Measurements from ENCODE around the gene C9orf152.
"Not testable (repeated sequence)": the region's sequence is repeated elsewhere in the genome, so short reads cannot be mapped to it uniquely, and the experiment has no call there.

DNA sequence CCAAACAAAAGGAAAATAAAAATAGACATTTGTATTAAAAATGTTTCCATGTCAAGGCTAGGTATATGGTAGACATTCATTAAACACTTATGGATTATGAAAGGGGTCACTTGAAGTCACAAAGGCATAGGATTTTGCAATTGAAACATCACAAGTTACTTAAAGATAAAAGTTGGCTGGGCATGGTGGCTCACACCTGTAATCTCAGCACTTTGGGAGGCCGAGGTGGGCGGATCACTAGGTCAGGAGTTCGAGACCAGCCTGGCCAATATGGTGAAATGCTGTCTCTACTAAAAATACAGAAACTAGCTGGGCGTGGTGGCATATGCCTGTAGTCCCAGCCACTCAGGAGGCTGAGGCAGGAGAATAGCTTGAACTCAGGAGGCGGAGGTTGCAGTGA, 43.8 kb upstream of the C9orf152 start:
- TF ChIP-seq, protein P1, sequence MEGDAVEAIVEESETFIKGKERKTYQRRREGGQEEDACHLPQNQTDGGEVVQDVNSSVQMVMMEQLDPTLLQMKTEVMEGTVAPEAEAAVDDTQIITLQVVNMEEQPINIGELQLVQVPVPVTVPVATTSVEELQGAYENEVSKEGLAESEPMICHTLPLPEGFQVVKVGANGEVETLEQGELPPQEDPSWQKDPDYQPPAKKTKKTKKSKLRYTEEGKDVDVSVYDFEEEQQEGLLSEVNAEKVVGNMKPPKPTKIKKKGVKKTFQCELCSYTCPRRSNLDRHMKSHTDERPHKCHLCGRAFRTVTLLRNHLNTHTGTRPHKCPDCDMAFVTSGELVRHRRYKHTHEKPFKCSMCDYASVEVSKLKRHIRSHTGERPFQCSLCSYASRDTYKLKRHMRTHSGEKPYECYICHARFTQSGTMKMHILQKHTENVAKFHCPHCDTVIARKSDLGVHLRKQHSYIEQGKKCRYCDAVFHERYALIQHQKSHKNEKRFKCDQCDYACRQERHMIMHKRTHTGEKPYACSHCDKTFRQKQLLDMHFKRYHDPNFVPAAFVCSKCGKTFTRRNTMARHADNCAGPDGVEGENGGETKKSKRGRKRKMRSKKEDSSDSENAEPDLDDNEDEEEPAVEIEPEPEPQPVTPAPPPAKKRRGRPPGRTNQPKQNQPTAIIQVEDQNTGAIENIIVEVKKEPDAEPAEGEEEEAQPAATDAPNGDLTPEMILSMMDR (IDR thresholded peaks at IDR 0.05), result not testable (repeated sequence)
- TF ChIP-seq, protein P2, sequence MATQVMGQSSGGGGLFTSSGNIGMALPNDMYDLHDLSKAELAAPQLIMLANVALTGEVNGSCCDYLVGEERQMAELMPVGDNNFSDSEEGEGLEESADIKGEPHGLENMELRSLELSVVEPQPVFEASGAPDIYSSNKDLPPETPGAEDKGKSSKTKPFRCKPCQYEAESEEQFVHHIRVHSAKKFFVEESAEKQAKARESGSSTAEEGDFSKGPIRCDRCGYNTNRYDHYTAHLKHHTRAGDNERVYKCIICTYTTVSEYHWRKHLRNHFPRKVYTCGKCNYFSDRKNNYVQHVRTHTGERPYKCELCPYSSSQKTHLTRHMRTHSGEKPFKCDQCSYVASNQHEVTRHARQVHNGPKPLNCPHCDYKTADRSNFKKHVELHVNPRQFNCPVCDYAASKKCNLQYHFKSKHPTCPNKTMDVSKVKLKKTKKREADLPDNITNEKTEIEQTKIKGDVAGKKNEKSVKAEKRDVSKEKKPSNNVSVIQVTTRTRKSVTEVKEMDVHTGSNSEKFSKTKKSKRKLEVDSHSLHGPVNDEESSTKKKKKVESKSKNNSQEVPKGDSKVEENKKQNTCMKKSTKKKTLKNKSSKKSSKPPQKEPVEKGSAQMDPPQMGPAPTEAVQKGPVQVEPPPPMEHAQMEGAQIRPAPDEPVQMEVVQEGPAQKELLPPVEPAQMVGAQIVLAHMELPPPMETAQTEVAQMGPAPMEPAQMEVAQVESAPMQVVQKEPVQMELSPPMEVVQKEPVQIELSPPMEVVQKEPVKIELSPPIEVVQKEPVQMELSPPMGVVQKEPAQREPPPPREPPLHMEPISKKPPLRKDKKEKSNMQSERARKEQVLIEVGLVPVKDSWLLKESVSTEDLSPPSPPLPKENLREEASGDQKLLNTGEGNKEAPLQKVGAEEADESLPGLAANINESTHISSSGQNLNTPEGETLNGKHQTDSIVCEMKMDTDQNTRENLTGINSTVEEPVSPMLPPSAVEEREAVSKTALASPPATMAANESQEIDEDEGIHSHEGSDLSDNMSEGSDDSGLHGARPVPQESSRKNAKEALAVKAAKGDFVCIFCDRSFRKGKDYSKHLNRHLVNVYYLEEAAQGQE (IDR thresholded peaks at IDR 0.05; ENCODE audit: low read depth, low read length), result not testable (repeated sequence)
